ENCODE measurements around the gene GAL.

The GAL gene

GRCh38 chr11:68658661-68659060 lies 25.7 kb upstream of the GAL start:
- no peak overlapping the region for H3K4me3 ChIP-seq (ENCODE audit: control insufficient read depth in 1 of 7, extremely low read depth in 1 of 7, insufficient read depth in 4 of 7, low read depth in 2 of 7, low read length in 6 of 7)
- peaks cover 0 to 1% (median 0%) of the 10 kb centered on the region in 4 experiments for H3K4me1 ChIP-seq (ENCODE audit: control extremely low read depth in 1 of 4, control insufficient read depth in 4 of 4, insufficient read depth in 4 of 4, low read length in 3 of 4)
- H3K27me3 ChIP-seq (replicated peaks in 2 of 5; ENCODE audit: control insufficient read depth in 4 of 5, insufficient read depth in 5 of 5, low read length in 4 of 5) = no peaks in the 10 kb centered on the region
- H3K27ac ChIP-seq (ENCODE audit: insufficient read depth in 1 of 2, low read depth in 1 of 2, low read length in 2 of 2, poor library complexity in 1 of 2, severe bottlenecking in 2 of 2) = no peak overlapping the region
- H3K9me3 ChIP-seq (ENCODE audit: control extremely low read depth in 1 of 5, control insufficient read depth in 4 of 5, insufficient read depth in 2 of 5, low read depth in 1 of 5, low read length in 4 of 5) = peaks cover 0 to 14% (median 5%) of the 10 kb centered on the region in 5 experiments
- WGBS (ENCODE audit: insufficient coverage) = 97% methylated on average over 13 of the region's 13 CpGs
- no peak for DNase-seq
- H3K36me3 ChIP-seq (ENCODE audit: control insufficient read depth in 4 of 4, insufficient read depth in 4 of 4, low read length in 3 of 4) = no peaks in the 10 kb centered on the region
- ChIA-PET POLR2A (no interaction called here), CTCF (no interaction called here)

DNA sequence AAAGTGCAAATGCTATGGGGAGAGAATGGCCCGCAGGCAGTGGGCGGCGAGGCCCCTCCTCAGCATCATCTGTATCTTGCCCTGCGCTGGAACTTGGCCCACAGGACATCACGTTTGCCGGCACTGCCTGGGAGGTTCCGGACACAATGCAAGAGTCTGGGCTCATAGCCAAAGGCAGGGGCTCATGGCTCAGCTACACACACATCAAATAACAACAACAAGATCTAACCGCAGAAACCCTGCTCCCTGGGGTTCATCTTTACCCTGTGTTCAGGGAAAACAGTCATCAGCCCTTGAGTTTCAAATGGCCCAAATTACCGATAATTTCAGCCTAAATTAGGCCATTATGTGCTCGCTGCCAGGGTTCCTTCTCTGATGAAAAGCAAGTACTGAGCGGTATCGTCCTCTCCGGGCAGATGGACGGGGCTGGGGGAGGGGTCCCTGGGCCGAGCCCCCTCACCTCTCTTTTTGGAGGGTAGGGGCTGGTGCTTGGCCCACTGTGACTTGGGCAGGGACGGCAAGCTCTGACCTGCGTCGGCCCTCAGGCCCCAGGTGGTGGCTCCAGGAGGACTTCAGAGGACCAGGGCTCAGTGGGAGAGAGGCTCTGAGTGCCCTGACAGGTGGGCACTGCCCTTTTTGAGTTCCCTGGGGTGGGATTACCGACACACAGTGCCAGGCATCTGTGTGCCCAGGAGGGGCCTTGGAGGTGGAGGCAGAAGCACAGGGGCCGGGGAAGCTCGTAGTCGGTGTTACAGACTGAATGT lies 25.0 kb upstream of the GAL start:
- Histone ChIP-seq H3K4me1 (ENCODE audit: control extremely low read depth in 1 of 4, control insufficient read depth in 4 of 4, insufficient read depth in 4 of 4, low read length in 3 of 4) (peaks cover 0 to 1% (median 0%) of the 10 kb centered on the region in 4 experiments), H3K4me3 (ENCODE audit: control insufficient read depth in 1 of 7, extremely low read depth in 1 of 7, insufficient read depth in 4 of 7, low read depth in 2 of 7, low read length in 6 of 7) (no peak overlapping the region), H3K27ac (ENCODE audit: insufficient read depth in 1 of 2, low read depth in 1 of 2, low read length in 2 of 2, poor library complexity in 1 of 2, severe bottlenecking in 2 of 2) (no peak overlapping the region), H3K36me3 (ENCODE audit: control insufficient read depth in 4 of 4, insufficient read depth in 4 of 4, low read length in 3 of 4) (no peaks in the 10 kb centered on the region), H3K9me3 (ENCODE audit: control extremely low read depth in 1 of 5, control insufficient read depth in 4 of 5, insufficient read depth in 2 of 5, low read depth in 1 of 5, low read length in 4 of 5) (peaks cover 0 to 14% (median 5%) of the 10 kb centered on the region in 5 experiments), H3K27me3 (replicated peaks in 2 of 5; ENCODE audit: control insufficient read depth in 4 of 5, insufficient read depth in 5 of 5, low read length in 4 of 5) (no peaks in the 10 kb centered on the region)
- ChIA-PET CTCF (no interaction called here), POLR2A (no interaction called here)
- peak in 2 of 3 donors; percentile 17 to 31 for DNase-seq
- WGBS (ENCODE audit: insufficient coverage) = 88% methylated on average over 18 of the region's 22 CpGs

DNA sequence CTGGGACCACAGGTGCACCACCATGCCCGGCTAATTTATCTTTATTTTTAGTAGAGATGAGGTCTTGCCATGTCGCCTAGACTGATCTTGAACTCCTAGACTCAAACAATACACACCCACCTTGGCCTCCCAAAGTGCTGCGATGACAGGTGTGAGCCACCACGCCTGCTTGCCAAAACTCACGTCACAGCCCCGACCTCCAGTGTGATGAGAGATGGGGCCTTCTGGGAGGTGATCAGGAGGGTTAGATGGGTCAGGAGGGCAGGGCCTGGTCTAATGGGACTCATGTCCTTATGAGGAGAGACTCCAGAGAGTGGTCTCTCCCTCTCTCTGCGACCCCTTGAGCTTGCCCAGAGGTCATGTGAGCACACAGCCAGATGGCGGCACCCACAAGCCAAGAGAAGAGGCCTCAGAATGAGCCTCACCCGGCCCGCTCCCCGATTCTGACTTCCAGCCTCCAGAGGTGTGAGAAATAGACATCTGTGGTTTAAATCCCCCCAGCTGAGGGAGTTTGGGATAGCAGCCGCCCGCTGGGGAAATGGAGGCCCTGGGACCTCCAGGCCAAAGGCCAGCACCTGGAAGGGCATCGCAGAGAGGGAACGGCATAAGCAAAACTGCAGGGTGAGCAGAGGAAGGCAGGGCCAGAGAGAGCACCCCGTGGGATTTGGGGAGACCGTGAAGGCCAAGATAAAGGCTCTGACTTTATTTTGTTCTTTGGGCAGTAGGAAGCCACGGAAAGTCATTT lies 24.1 kb upstream of the GAL start:
- peaks cover 0 to 1% (median 0%) of the 10 kb centered on the region in 4 experiments for H3K4me1 ChIP-seq (ENCODE audit: control extremely low read depth in 1 of 4, control insufficient read depth in 4 of 4, insufficient read depth in 4 of 4, low read length in 3 of 4)
- no peak overlapping the region for H3K4me3 ChIP-seq (ENCODE audit: control insufficient read depth in 1 of 7, extremely low read depth in 1 of 7, insufficient read depth in 4 of 7, low read depth in 2 of 7, low read length in 6 of 7)
- CTCF ChIA-PET = interaction anchor here (1.4 kb wide), 1 partner anchor 14 kb away, joined by 4 read pairs; no protein-coding TSS in a partner anchor
- no peaks in the 10 kb centered on the region for H3K36me3 ChIP-seq (ENCODE audit: control insufficient read depth in 4 of 4, insufficient read depth in 4 of 4, low read length in 3 of 4)
- WGBS (ENCODE audit: insufficient coverage) = 98% methylated on average over 13 of the region's 18 CpGs
- POLR2A ChIA-PET = no interaction called here
- no peak overlapping the region for H3K27ac ChIP-seq (ENCODE audit: insufficient read depth in 1 of 2, low read depth in 1 of 2, low read length in 2 of 2, poor library complexity in 1 of 2, severe bottlenecking in 2 of 2)
- DNase-seq = no peak
- no peaks in the 10 kb centered on the region for H3K27me3 ChIP-seq (replicated peaks in 2 of 5; ENCODE audit: control insufficient read depth in 4 of 5, insufficient read depth in 5 of 5, low read length in 4 of 5)
- peaks cover 0 to 8% (median 3%) of the 10 kb centered on the region in 5 experiments for H3K9me3 ChIP-seq (ENCODE audit: control extremely low read depth in 1 of 5, control insufficient read depth in 4 of 5, insufficient read depth in 2 of 5, low read depth in 1 of 5, low read length in 4 of 5)

DNA sequence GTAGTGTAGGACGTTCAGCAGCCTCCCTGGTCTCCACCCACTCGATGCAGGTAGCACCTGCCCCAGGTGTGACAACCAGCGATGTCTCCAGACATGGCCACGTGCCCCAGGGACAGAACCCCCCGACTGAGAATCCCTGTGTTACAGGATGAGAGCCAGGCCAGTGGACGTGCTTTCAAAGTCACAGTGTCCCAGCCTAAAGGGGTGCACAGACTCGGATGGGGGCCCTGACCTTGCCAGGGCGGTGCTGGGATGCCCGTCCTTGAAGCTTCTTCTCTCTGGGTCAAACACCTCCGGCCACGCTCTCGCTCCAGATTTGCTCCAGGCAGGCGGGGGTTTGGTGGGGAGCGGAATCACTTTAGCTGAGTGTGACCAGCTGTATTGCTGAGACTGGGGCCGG lies 23.3 kb upstream of the GAL start:
- POLR2A ChIA-PET = no interaction called here
- no peaks in the 10 kb centered on the region for H3K27me3 ChIP-seq (replicated peaks in 2 of 5; ENCODE audit: control insufficient read depth in 4 of 5, insufficient read depth in 5 of 5, low read length in 4 of 5)
- CTCF ChIA-PET = interaction anchor here (1.4 kb wide), 1 partner anchor 15 kb away, joined by 4 read pairs; no protein-coding TSS in a partner anchor
- 84% methylated on average over 11 of the region's 15 CpGs for WGBS (ENCODE audit: insufficient coverage)
- no peak for DNase-seq
- no peak overlapping the region for H3K4me3 ChIP-seq (ENCODE audit: control insufficient read depth in 1 of 7, extremely low read depth in 1 of 7, insufficient read depth in 4 of 7, low read depth in 2 of 7, low read length in 6 of 7)
- H3K4me1 ChIP-seq (ENCODE audit: control extremely low read depth in 1 of 4, control insufficient read depth in 4 of 4, insufficient read depth in 4 of 4, low read length in 3 of 4) = peaks cover 0 to 1% (median 0%) of the 10 kb centered on the region in 4 experiments
- peaks cover 0 to 3% (median 0%) of the 10 kb centered on the region in 5 experiments for H3K9me3 ChIP-seq (ENCODE audit: control extremely low read depth in 1 of 5, control insufficient read depth in 4 of 5, insufficient read depth in 2 of 5, low read depth in 1 of 5, low read length in 4 of 5)
- H3K27ac ChIP-seq (ENCODE audit: insufficient read depth in 1 of 2, low read depth in 1 of 2, low read length in 2 of 2, poor library complexity in 1 of 2, severe bottlenecking in 2 of 2) = no peak overlapping the region
- H3K36me3 ChIP-seq (ENCODE audit: control insufficient read depth in 4 of 4, insufficient read depth in 4 of 4, low read length in 3 of 4) = no peaks in the 10 kb centered on the region

DNA sequence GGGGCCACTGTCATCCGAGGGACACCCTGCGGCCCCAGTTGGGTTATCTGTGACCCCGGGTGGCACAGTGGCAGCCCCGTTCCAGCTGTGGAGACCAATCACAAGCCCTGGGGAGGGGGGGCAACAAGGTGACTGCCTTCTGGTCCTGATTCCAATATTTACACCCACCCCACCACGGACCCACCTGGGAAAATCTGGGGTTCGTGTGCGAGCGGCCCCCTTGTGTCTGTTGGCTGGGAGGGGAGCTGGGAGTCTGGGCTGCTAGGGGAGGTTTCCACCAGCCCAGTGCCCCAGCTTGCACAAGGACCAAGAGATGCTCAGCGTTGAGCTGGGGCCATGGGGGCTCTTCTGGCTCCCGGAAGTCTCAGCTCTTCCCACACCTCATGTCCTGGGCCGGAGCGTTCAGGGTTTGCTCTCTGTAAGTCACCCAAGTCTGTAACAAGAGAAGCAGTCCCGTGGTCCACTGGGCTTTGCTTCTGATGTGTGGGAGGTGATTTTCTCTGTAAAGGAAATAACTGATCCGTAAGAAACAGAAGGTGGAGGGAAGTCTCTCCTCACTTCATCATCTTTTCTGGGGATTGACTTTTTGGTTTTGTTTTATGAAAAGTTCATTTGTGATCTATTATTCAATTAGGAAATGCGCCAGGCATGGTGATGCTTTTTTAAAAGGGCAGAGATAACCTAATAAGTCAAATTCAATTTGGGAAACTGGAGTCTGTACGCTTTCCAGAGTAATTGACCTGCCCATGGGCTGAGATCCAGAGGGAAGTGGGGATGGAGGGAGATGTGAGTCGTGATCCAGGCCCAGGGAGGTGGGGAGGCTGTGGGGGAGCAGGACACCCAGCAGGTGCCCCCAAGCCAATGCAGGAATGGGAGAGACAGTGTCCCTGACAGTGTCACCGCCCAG lies 22.4 kb upstream of the GAL start:
- H3K9me3 ChIP-seq (ENCODE audit: control extremely low read depth in 1 of 5, control insufficient read depth in 4 of 5, insufficient read depth in 2 of 5, low read depth in 1 of 5, low read length in 4 of 5) = peaks cover 0 to 3% (median 0%) of the 10 kb centered on the region in 5 experiments
- no peak overlapping the region for H3K27ac ChIP-seq (ENCODE audit: insufficient read depth in 1 of 2, low read depth in 1 of 2, low read length in 2 of 2, poor library complexity in 1 of 2, severe bottlenecking in 2 of 2)
- no peak overlapping the region for H3K4me3 ChIP-seq (ENCODE audit: control insufficient read depth in 1 of 7, extremely low read depth in 1 of 7, insufficient read depth in 4 of 7, low read depth in 2 of 7, low read length in 6 of 7)
- H3K4me1 ChIP-seq (ENCODE audit: control extremely low read depth in 1 of 4, control insufficient read depth in 4 of 4, insufficient read depth in 4 of 4, low read length in 3 of 4) = peaks cover 0 to 1% (median 0%) of the 10 kb centered on the region in 4 experiments
- WGBS (ENCODE audit: insufficient coverage) = 96% methylated on average over 4 of the region's 18 CpGs
- ChIA-PET POLR2A (no interaction called here), CTCF (interaction anchor here (0.6 kb wide), 1 partner anchor 483 kb away, joined by 3 read pairs; no protein-coding TSS in a partner anchor)
- no peaks in the 10 kb centered on the region for H3K36me3 ChIP-seq (ENCODE audit: control insufficient read depth in 4 of 4, insufficient read depth in 4 of 4, low read length in 3 of 4)
- no peak for DNase-seq
- H3K27me3 ChIP-seq (replicated peaks in 2 of 5; ENCODE audit: control insufficient read depth in 4 of 5, insufficient read depth in 5 of 5, low read length in 4 of 5) = peaks cover 0 to 3% (median 0%) of the 10 kb centered on the region in 5 experiments

DNA sequence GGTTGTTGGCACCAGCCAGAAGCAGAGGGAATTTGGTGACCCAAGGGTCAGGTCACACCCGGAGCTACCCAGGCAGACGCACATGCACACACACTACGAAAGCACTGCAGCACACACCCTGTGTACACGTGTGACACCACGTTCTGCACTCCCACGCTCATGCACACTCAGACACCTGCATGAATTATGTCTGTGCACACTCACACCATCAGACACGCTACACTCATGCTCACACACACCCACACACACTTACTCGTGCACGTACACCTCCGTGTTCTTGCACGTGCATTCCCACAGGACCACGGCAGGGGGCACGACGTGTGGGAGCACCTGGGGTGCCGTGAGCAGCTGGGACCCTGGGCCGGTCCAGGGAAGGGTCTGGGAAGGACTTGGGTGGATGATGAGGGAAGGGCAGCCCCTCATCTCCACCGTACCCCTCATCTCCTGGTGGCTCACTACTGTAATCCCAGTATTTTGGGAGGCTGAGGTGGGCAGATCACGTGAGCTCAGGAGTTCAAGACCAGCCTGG lies 20.8 kb upstream of the GAL start:
- peaks cover 0 to 3% (median 0%) of the 10 kb centered on the region in 5 experiments for H3K27me3 ChIP-seq (replicated peaks in 2 of 5; ENCODE audit: control insufficient read depth in 4 of 5, insufficient read depth in 5 of 5, low read length in 4 of 5)
- CTCF ChIA-PET = no interaction called here

More for the DNA sequence above, 20.8 kb upstream of the GAL start:
- WGBS (ENCODE audit: insufficient coverage) = 96% methylated on average over 16 of the region's 18 CpGs
- Histone ChIP-seq H3K4me1 (ENCODE audit: control extremely low read depth in 1 of 4, control insufficient read depth in 4 of 4, insufficient read depth in 4 of 4, low read length in 3 of 4) (peaks cover 0 to 1% (median 0%) of the 10 kb centered on the region in 4 experiments), H3K36me3 (ENCODE audit: control insufficient read depth in 4 of 4, insufficient read depth in 4 of 4, low read length in 3 of 4) (no peaks in the 10 kb centered on the region), H3K27ac (ENCODE audit: insufficient read depth in 1 of 2, low read depth in 1 of 2, low read length in 2 of 2, poor library complexity in 1 of 2, severe bottlenecking in 2 of 2) (no peak overlapping the region), H3K4me3 (ENCODE audit: control insufficient read depth in 1 of 7, extremely low read depth in 1 of 7, insufficient read depth in 4 of 7, low read depth in 2 of 7, low read length in 6 of 7) (no peak overlapping the region), H3K9me3 (ENCODE audit: control extremely low read depth in 1 of 5, control insufficient read depth in 4 of 5, insufficient read depth in 2 of 5, low read depth in 1 of 5, low read length in 4 of 5) (peaks cover 0 to 3% (median 0%) of the 10 kb centered on the region in 5 experiments)
- no peak for DNase-seq
- POLR2A ChIA-PET = no interaction called here
